Measurements from ENCODE around the gene ZER1.

ZER1 gene

DNA sequence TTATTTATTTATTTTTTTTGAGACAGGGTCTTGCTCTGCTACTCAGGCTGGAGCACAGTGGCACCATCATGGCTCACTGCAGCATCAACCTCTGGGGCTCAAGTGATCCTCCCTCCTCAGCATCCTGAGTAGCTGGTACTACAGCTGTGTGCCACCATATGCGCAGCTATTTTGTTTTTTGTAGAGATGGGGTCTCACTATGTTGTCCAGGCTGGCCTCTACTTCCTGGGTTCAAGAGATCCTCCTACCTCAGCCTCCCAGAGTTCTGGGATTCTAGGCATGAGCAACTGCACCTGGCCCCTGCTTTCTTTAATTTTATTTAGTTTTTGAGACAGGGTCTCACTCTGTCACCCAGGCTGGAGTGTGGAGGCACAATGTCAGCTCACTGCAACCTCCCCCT is 28.3 kb downstream of the ZER1 start:
- no peak for DNase-seq (ENCODE audit: low read depth in 1 of 2, low spot score in 1 of 2)

DNA sequence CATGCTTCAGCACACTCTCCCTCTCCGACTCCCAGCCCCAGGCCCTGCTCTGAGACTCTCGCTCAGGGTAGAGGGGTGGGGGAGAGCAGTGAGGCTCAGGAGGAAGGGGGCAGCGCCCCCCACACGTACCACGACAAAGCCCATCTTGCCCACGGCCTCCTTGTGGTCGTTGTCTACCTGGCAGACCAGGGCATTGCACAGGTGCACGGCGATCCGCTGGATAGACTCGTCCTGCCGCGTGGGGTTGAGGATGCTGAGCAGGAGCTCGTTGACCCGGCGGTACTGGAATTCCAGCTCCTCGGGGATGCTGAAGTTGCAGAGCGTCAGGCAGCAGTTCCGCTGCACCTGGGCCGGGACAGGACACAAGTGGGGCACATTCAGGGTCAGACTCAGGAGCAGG is 29.3 kb downstream of the ZER1 start:
- no peak for DNase-seq (ENCODE audit: low read depth in 1 of 2, low spot score in 1 of 2)

DNA sequence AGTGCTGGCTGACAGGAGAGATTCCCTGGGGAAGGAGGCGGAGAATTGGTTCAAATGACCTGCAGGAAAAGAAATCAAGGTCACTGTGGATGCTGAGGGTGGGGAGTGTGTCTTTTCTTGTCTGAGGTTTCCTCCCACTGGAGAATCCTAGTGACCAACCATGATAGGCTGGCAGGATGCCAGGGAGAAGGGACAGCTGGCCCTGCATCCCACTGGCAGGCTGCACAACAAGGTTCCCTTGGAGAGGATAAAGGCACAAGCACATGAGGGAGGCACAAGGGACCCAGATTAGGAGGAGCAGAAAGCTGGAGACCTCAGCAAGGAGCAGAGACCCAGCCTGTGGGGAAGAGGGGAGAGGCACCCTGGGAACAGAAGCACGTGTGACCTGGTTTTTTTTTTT is 36.4 kb downstream of the ZER1 start:
- no peak for DNase-seq (ENCODE audit: low read depth in 1 of 2, low spot score in 1 of 2)

DNA sequence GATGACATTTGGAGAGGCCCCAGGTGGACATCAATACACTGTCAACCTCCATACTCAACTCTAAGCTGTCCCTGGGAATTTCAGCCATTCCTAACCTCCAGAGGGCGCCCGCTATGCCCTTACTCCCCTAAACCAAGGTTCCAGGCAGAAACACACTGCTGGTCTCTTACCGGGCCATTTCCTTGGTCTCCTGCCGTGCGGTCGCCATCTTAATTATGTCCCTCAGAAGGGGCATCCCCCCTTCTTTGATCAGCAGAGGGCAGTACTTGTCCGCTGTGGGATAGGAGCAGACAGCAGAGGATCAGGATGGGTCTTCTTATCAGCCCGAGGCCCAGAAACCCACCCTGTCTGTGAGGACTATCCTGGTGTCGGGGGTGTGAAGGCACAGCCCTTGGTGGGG is 38.5 kb downstream of the ZER1 start:
- DNase-seq (ENCODE audit: low read depth in 1 of 2, low spot score in 1 of 2) = no peak

DNA sequence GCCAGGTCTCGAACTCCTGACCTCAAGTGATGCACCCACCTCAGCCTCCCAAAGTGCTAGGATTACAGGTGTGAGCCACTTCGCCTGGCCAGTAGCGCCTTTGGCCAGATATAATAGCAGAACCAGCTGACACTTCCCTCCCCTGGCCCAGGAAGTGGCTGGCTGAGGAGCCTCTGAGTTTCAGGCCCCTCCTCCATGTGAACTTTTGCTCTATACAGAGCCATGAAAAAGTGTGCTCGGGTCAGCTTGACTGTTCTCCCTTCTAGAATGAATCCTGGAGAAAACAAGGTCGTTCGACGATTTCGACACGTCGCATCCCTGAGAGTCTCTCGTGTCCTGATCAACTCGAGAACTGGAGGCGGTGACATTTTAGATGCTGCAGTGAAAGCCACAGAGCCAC is 39.2 kb downstream of the ZER1 start:
- no peak for DNase-seq (ENCODE audit: low read depth in 1 of 2, low spot score in 1 of 2)

DNA sequence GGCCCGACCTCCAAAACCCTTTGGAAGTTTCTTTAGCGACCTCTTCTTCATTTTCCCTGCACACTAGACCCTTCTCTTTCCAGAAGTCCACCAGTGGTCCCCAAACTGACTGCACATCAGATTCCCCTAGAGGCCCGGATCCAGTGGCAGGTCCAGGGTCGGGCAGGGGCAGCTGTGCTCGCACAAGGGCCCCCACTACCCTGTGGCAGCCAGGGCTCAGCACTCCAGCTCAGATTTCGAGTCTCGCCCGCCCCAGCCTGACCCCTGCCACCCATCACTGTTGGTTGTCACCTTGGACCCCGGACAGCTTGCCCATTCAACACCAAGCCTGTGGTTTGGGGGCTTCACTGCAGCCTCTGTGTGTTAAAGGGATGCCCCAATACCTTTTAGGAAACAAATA is 40.0 kb downstream of the ZER1 start:
- no peak for DNase-seq (ENCODE audit: low read depth in 1 of 2, low spot score in 1 of 2)

DNA sequence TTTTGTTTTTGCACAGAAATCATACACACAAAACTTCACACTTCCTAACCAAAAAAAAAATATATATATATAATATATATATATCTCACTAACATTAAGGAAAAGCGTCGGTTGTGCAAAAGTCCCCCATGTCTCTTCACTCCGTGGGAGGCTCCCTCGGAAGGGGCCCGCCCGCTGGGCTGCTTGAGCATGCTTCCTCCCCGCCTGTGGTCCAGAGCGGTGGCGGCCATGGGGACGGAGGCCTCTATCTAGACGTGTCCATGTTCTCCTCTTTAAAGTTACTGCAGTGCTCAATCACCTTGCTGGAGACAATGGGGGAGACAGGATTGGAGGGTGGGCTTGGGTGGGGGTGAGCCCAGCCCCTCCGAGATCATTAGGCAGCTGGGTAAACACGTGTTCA is 40.6 kb downstream of the ZER1 start:
- no peak for DNase-seq (ENCODE audit: low read depth in 1 of 2, low spot score in 1 of 2)

DNA sequence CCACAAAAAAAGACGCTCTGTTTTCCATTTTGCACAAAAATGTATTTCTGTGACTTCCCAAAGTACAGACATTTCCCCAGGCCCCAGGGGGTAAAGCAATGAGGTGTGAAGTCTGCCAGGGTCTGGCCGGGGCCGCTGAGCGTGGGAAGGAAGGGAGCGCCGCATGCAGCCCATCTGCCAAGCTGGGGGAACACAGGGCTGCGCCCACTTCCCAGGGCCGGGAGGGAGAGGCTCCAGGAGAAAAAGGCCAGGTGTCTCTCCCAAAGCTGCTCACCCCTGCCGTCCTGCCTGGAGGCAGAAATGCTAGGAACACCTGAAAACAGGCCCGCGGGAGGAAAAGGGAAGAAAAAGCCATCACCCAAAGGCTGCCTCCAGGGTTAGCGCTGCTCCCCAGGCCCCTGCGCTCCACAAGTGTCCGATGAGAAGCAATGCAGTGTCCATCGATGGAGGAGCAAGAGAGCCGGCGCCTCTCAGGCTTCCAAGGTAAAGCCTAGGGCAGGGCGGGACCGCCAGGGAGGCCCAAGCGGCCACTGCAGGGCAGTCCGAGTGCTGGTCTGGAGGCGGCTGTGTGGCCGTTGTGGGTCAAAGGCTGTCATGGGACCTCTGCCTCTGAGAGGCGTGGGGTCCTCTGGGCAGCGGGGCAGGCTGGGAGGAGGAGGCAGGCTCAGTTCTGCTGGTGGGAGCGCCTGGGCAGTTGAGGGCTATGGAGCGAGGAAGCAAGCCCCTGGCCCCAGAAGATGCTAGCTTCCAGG is 41.8 kb downstream of the ZER1 start:
- DNase-seq (ENCODE audit: low read depth in 1 of 2, low spot score in 1 of 2) = no peak

DNA sequence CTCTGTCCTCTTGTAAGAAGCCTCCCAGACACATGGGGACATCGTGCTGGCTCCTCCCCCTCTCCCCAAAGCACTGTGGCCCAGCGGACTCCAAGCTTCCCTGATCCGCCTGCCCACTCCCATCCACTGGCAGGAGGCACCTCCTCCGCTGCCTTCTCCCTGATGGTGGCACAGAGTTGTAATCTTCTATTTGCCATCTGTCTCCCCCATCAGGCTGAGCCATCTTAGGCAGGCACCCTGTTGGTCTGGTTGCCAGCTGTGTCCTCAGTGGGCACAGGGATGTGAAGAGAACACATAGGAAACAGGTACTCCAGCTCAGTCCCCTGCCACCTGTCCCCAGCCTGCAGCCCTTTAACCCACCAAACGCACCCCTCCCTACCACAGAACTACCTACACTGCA is 42.4 kb downstream of the ZER1 start:
- no peak for DNase-seq (ENCODE audit: low read depth in 1 of 2, low spot score in 1 of 2)

DNA sequence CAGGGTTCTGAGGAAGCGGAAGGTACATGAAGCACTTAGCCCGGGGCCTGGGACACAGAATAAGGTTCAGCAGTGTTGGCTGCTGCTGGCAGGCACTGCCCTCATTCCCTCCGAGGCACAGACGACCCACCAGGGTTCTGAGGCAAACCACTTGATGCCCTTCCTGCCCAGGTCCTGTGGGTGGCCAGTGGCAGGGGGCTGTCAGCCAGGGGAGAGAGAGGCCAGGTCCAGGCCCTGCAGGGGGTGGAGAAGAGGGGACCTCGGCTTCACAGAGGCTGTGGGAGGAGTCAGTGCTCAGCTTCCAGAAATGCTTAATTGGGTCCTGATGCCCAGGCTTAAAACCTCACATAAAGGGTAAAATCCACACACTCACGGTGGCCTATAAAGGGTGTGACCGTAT is 43.4 kb downstream of the ZER1 start:
- no peak for DNase-seq (ENCODE audit: low read depth in 1 of 2, low spot score in 1 of 2)

DNA sequence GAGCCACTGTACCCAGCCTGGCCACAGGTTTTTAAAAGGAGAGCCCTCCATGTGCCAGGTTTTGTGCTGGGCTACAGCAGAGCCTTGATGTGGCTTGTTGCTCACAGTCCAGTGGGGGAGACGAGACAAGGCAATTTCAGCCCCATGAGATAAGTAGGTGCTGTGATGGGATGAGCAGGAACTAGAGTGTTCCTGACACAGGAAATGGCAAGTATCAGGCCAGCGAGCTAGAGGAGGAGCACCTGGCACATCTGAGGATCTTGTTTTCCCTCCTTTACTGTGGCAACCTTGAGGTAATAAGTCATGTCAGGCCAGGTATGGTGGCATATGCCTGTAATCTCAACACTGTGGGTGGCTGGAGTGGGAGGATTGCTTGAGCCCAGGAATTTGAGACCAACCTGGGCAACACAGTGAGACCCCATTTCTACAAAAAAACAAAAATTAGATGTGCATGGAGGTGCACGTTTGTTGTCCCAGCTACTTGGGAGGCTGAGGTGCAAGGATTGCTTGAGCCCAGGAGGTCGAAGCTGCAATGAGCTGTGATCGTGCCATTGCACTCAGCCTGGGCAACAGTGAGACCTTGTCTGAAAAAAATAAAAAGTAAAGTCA is 44.0 kb downstream of the ZER1 start:
- no peak for DNase-seq (ENCODE audit: low read depth in 1 of 2, low spot score in 1 of 2)

DNA sequence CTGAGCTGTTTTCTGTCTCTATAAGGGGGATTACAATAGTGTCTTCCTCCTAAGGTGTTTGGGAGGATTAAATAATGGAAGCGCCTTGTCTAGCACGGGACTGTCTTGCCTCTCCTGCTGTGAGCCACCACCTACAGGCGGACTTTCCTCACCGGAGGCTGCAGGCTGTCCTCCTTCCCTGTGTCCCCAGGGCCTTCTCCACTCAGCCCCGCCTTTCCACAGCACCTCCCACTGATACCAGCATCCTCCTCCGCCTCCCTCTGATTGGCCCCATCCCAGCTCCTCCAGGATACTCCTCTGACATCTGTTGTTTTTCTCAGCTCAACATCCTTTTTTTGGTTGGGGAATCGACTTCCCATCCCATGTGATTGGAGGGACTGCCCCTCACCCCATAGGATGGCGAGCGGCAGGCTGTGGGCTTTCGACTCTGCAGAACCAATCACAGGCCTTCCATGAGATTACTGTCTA is 46.9 kb downstream of the ZER1 start:
- DNase-seq (ENCODE audit: low read depth in 1 of 2, low spot score in 1 of 2) = no peak

DNA sequence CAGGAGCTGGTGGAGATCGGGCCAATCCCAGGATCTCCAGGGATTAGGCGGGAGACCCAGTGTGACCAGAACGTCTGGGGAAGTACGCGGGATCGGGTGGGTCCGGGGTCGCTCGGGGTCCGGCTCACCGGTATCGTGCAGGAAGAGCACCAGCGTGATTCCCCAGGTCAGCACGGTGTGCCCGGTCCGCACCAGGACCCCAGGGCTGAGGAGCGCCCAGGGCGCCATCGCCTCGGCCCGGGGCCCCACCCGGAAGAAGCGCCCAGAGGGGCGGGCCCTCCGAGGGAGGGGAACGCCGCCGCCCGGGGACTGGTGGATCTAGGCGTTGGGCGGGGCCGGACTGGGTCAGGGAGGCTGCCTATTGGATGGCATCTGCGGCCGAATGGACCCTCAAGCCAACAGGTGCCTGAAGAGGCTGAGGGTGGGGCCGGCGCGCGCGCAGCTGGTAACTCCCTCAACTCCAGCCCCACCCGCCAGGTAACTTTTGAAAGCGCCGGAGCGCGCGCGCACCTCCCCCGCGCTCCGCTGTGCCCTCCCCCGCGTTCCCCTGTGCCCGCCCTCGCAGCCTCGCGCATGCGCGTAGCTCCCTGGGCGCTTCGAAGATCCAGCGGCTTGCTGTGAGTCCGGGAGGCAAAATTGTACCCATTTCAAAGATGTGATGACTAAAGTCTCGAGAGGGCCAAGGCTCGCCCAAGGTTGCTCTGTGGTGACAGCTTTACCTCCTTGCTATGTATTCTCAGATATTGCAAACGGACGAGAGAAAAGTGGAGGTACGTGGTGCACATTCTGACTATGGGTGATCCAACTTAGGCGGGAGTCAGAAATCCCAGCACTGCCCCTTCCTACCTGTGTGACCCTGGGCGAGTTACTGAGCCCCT is 47.6 kb downstream of the ZER1 start, which contains the start of gene ZDHHC12:
Gene ZDHHC12 (minus strand): TSS at position 262 of the 878 bp plus-strand sequence. CDS start 34 bp downstream, at position 228.
- DNase-seq (ENCODE audit: low read depth in 1 of 2, low spot score in 1 of 2) = peak; percentile 97 to 98

DNA sequence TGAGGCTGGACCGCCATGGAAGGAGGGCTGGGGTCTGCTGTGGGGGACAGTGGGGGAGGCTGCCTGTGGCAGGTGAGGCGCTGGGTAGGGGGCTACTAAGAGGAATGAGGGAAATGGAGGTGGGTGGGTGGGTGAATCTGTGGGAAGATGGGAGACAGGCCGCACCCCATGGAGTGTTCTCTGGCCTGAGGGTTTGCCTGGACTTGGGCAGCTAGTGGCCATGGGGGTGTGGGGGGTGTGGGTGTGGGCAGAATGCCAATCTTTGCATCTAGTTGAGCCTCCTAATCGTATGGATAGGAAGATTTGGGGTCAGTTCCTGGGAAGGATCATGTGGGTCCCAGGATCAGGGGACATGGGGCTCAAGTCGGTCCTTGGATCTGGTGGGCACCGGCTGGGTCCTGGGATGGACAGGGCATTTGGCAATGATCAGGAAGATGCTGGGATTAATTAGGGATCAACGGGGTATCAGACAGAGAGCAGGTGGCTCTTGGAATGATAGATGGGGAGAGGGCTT is 48.3 kb downstream of the ZER1 start:
- DNase-seq (ENCODE audit: low read depth in 1 of 2, low spot score in 1 of 2) = no peak

DNA sequence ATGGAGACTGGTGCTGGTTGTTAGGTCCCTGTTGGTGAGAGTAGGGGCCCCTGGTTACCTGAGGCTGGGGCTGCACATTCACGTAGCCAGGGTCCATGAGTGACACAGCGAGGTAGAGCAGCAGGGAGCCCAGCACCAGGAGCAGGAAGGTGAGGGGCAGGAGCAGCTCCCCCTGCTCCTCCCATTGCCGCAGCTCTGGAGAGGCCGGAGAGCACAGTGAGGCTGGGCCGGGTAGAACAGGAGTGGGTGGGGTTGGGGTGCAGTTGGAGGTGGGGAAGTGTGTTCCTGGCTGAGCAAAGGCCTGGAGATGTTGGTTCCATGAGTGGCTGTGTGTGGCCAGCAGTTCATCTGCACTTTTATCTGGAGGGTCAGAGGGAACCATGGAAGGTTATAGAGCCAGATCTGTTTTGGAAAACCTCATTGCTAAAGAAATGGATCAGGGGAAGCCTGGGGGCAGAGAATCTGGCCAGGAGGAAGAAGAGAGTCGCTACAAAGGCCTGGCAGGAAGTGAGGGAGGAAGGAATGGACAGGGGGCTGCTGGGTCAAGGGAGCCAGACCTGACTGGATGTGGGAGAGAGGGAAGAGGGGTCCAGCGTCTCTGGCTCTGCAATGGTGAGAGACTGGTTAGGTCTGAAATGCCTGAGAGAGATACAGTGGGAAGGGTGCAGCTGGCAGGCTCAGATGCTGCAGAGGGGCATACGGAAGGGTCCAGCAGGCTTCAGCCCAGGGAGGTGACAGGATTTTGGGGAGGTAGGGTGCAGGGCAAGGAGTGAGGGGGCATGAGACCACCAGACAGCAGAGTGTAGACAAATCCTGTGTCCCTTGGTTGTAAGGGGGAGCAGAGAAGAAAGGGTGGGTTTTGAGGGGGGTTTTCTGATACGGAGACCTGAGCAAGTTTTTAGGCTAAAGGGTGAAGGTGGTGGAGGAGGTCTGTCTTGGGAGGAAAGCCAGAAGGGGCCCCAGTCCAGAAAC is 49.1 kb downstream of the ZER1 start:
- no peak for DNase-seq (ENCODE audit: low read depth in 1 of 2, low spot score in 1 of 2)

DNA sequence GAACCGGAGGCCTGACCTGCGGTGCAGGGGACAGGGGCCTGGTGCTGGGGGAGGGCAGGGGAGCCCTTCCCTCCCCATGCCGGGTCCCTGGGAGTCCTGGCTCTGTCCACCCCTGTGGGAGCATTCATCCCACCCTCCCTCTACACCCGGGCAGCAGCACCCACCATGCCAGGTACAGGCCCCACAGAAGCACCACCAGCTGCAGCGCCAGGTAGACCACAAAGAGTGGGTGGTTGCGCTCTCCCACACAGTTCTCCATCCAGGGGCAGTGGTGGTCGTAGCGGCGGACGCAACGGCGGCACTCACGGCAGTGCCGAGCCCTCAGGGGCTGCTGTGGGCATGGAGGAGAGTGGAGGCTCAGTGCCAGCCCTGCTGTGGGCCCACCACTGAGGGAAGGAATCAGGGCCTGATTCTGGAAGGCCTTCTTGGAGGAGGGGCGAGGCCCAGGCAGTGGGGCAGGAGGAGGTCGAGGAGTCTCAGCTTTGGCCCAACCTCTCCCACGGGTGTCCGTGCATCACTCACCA is 50.2 kb downstream of the ZER1 start:
- DNase-seq (ENCODE audit: low read depth in 1 of 2, low spot score in 1 of 2) = no peak

DNA sequence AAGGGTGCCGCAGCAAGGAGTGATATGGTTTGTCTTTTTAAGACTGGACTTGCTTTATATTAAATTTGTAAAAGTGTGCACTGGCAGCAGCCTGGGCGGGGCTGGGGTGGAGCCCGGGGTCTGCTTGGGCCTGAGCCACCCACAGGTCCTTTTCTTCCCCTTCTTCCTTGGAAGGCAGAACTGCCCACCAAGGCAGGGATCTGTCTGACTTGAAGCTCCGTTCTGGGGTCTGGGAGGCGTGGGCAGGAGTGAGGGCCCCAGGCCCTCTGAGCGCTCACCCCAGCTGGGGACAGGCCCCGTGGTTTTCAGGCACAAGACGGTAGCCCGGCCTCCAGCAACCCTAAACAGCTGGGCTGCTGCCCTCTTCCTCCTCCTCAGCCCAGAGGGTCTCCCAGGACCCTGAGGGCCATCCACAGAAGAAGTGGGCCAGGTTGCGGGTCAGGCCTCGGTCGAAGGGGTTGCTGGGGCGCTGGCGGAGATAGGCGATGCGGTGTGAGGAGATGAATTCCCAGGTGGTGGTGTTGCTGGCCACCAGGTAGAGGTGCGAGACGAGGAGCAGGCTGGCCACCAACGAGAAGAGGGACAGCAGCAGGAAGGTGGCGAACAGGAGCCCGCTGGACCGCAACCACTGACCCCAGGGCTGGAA is 50.8 kb downstream of the ZER1 start:
- DNase-seq (ENCODE audit: low read depth in 1 of 2, low spot score in 1 of 2) = no peak

DNA sequence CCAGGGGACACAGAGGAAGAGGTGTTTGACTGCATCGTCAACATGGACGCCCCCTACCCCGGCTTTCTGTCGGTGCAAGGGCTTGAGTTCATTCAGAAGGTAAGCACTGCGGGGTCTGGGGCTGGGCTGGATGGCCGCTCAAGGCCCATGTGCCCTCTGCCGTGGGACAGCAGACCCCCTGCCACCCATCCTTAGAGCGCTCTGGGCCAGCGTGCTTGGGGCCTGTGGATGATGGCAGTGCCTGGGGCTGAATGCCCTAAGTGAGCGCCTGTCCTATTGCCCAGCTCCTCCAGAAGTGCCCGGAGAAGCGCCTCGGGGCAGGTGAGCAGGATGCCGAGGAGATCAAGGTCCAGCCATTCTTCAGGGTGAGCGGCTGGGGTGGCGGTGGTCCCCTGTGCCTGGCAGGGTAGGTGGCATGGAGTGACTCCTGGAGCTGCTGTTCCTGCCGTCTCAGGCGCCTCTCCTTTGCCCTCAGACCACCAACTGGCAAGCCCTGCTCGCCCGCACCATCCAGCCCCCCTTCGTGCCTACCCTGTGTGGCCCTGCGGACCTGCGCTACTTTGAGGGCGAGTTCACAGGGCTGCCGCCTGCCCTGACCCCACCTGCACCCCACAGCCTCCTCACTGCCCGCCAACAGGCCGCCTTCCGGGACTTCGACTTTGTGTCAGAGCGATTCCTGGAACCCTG is 51.7 kb downstream of the ZER1 start:
- DNase-seq (ENCODE audit: low read depth in 1 of 2, low spot score in 1 of 2) = no peak

DNA sequence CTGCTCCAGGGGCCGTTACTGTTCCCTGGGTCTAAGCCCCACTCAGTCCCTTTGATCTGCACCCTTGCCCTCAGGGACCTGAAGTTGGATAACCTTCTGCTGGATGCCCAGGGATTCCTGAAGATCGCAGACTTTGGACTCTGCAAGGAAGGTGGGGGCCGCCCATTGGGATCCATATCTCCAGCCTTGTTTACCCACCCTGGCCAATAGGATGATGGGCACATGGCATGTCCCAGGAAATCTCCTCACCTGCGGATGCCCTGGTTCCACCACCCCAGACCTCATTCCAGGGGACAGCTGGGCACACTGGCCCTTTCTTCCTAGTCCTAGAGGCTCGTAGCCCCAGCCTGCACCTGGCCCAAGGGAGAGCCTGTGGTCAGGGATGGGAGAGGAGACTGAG is 53.3 kb downstream of the ZER1 start:
- DNase-seq (ENCODE audit: low read depth in 1 of 2, low spot score in 1 of 2) = no peak
